ENCODE measurements around the gene DNAH5. TPM values are rescaled to one million over a fixed set of nuclear protein-coding genes. Genes with fewer than 3 reads are reported as not detected.

Gene DNAH5
- total RNA-seq, 1 experiment from 2014 or later, result 0.14 TPM

- POLR2A ChIA-PET, result no interaction called here
- peaks cover 14% of the 10 kb centered on the region for H3K4me1 Mint-ChIP-seq (ENCODE audit: low read depth, unreplicated experiment)
- no peak for DNase-seq
- BruUV-seq (replicated peaks), result no TSS peak
- no peak for TF ChIP-seq CTCF (IDR thresholded peaks at IDR 0.05; ENCODE audit: insufficient read depth in 1 of 2, low read depth in 1 of 2, low read length in 1 of 2, severe bottlenecking in 1 of 2, unreplicated experiment in 1 of 2)
- no peaks in the 10 kb centered on the region for H3K36me3 Mint-ChIP-seq (ENCODE audit: insufficient read depth, unreplicated experiment)
- CTCF ChIA-PET, result no interaction called here
- peaks cover 6% of the 10 kb centered on the region for H3K27me3 Mint-ChIP-seq (ENCODE audit: insufficient read depth, unreplicated experiment)
- H3K27me3 ChIP-seq (replicated peaks; ENCODE audit: control insufficient read depth, insufficient read depth, low read length), result no peaks in the 10 kb centered on the region
- no peak overlapping the region for H3K4me3 Mint-ChIP-seq (ENCODE audit: unreplicated experiment)
- H3K4me1 ChIP-seq, result peaks cover 6% of the 10 kb centered on the region
- intact Hi-C loops (cut with micrococcal nuclease; ENCODE audit: unreplicated experiment), result no loop called here
- H3K9me3 ChIP-seq, result no peaks in the 10 kb centered on the region
- H3K9me3 Mint-ChIP-seq (ENCODE audit: unreplicated experiment), result no peaks in the 10 kb centered on the region
- no peaks in the 10 kb centered on the region for H3K36me3 ChIP-seq (ENCODE audit: control insufficient read depth, insufficient read depth, low read length)
- no peak overlapping the region for H3K4me3 ChIP-seq (ENCODE audit: low read depth, low read length)
- H3K27ac Mint-ChIP-seq (ENCODE audit: unreplicated experiment), result no peak overlapping the region
Measured at GRCh38 chr5:13708432-13708831, 236.1 kb downstream of the DNAH5 start.

- H3K4me3 Mint-ChIP-seq (ENCODE audit: unreplicated experiment), result no peak overlapping the region
Measured at GRCh38 chr5:13704396-13704795, 240.1 kb downstream of the DNAH5 start.

GRCh38 chr5:13700626-13701025 lies 243.9 kb downstream of the DNAH5 start:
- Mint-ChIP-seq H3K9me3 (ENCODE audit: unreplicated experiment) (peaks cover 11% of the 10 kb centered on the region), H3K36me3 (ENCODE audit: insufficient read depth, unreplicated experiment) (no peaks in the 10 kb centered on the region), H3K27me3 (ENCODE audit: insufficient read depth, unreplicated experiment) (no peaks in the 10 kb centered on the region), H3K27ac (ENCODE audit: unreplicated experiment) (no peak overlapping the region), H3K4me1 (ENCODE audit: low read depth, unreplicated experiment) (peaks cover 13% of the 10 kb centered on the region), H3K4me3 (ENCODE audit: unreplicated experiment) (no peak overlapping the region)
- H3K4me1 ChIP-seq, result peaks cover 11% of the 10 kb centered on the region
- no peak for DNase-seq
- H3K4me3 ChIP-seq (ENCODE audit: low read depth, low read length), result no peak overlapping the region
- CTCF ChIA-PET, result no interaction called here
- no peaks in the 10 kb centered on the region for H3K27me3 ChIP-seq (replicated peaks; ENCODE audit: control insufficient read depth, insufficient read depth, low read length)
- POLR2A ChIA-PET, result no interaction called here
- no peak for TF ChIP-seq CTCF (IDR thresholded peaks at IDR 0.05; ENCODE audit: insufficient read depth in 1 of 2, low read depth in 1 of 2, low read length in 1 of 2, severe bottlenecking in 1 of 2, unreplicated experiment in 1 of 2)
- intact Hi-C loops (cut with micrococcal nuclease; ENCODE audit: unreplicated experiment), result no loop called here
- no peaks in the 10 kb centered on the region for H3K36me3 ChIP-seq (ENCODE audit: control insufficient read depth, insufficient read depth, low read length)
- BruUV-seq (replicated peaks), result no TSS peak
- H3K9me3 ChIP-seq, result no peaks in the 10 kb centered on the region

More at GRCh38 chr5:13704396-13704795, 240.1 kb downstream of the DNAH5 start:
- no peak for TF ChIP-seq CTCF (IDR thresholded peaks at IDR 0.05; ENCODE audit: insufficient read depth in 1 of 2, low read depth in 1 of 2, low read length in 1 of 2, severe bottlenecking in 1 of 2, unreplicated experiment in 1 of 2)
- Histone ChIP-seq H3K4me3 (ENCODE audit: low read depth, low read length) (no peak overlapping the region), H3K4me1 (peaks cover 6% of the 10 kb centered on the region), H3K9me3 (no peaks in the 10 kb centered on the region), H3K27me3 (replicated peaks; ENCODE audit: control insufficient read depth, insufficient read depth, low read length) (no peaks in the 10 kb centered on the region), H3K36me3 (ENCODE audit: control insufficient read depth, insufficient read depth, low read length) (no peaks in the 10 kb centered on the region)
- DNase-seq, result no peak
- no peak overlapping the region for H3K27ac Mint-ChIP-seq (ENCODE audit: unreplicated experiment)
- ChIA-PET POLR2A (no interaction called here), CTCF (no interaction called here)
- H3K9me3 Mint-ChIP-seq (ENCODE audit: unreplicated experiment), result no peaks in the 10 kb centered on the region
- H3K36me3 Mint-ChIP-seq (ENCODE audit: insufficient read depth, unreplicated experiment), result no peaks in the 10 kb centered on the region
- peaks cover 14% of the 10 kb centered on the region for H3K4me1 Mint-ChIP-seq (ENCODE audit: low read depth, unreplicated experiment)
- BruUV-seq (replicated peaks), result no TSS peak
- intact Hi-C loops (cut with micrococcal nuclease; ENCODE audit: unreplicated experiment), result no loop called here
- H3K27me3 Mint-ChIP-seq (ENCODE audit: insufficient read depth, unreplicated experiment), result no peaks in the 10 kb centered on the region
